ENCODE measurements around the gene DSG2.
"Not testable (repeated sequence)": the region's sequence is repeated elsewhere in the genome, so short reads cannot be mapped to it uniquely, and the experiment has no call there.

DSG2 gene

DNA sequence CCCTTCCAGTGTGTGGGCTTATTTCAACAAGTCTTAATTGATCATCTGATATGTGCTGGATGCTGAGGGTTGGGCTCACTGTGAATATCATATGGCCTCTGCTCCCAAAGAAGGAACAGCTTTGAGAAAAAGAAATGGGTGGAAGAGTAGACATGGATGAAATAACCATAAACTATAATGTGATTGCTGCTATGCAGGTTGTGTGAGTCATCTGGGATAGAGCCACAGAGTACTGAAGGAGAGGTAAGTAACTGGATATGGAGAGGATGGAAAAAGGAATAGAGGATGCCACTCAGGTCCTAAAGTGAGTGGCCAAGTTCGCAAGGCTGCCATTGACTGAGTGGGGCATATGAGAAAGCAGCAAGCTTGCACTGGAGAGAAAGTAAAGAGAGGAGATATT is 8.7 kb upstream of the DSG2 start:
- Histone ChIP-seq H3K9me3 (ENCODE audit: control insufficient read depth, insufficient read depth, low read length) (no peaks in the 10 kb centered on the region), H3K36me3 (ENCODE audit: control insufficient read depth, insufficient read depth, low read length) (no peaks in the 10 kb centered on the region)

DNA sequence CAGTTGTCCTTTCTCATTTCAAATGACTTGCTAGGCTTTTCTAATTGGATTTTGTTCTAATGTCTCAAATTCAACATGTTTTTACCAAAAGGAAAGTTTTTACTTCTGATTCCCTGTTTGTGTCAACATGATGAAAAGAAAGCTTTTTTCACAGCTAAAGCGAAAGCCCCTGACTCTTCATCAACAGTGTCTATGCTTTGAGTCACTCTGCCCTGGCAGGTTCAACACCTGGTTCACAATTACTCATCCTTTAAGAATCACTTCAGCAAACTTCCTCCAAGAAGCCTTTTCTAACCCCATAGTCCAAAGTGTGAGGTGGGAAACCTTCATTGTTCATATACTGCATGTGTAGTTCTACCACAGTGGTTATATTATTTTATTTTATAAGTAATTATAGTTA is 7.6 kb upstream of the DSG2 start:
- Histone ChIP-seq H3K27me3 (ENCODE audit: control insufficient read depth, insufficient read depth, low read length) (no peaks in the 10 kb centered on the region), H3K4me1 (ENCODE audit: control insufficient read depth, insufficient read depth, low read length) (no peaks in the 10 kb centered on the region), H3K36me3 (ENCODE audit: control insufficient read depth, insufficient read depth, low read length) (no peaks in the 10 kb centered on the region), H3K9ac (ENCODE audit: low read depth, low read length) (no peak overlapping the region), H3K9me3 (ENCODE audit: control insufficient read depth, insufficient read depth, low read length) (no peaks in the 10 kb centered on the region), H3K4me3 (ENCODE audit: low read depth, low read length) (no peak overlapping the region)

More for the DNA sequence above, 8.7 kb upstream of the DSG2 start:
- Histone ChIP-seq H3K9ac (ENCODE audit: low read depth, low read length) (no peak overlapping the region), H3K27me3 (ENCODE audit: control insufficient read depth, insufficient read depth, low read length) (no peaks in the 10 kb centered on the region), H3K4me1 (ENCODE audit: control insufficient read depth, insufficient read depth, low read length) (no peaks in the 10 kb centered on the region), H3K4me3 (ENCODE audit: low read depth, low read length) (no peak overlapping the region)

DNA sequence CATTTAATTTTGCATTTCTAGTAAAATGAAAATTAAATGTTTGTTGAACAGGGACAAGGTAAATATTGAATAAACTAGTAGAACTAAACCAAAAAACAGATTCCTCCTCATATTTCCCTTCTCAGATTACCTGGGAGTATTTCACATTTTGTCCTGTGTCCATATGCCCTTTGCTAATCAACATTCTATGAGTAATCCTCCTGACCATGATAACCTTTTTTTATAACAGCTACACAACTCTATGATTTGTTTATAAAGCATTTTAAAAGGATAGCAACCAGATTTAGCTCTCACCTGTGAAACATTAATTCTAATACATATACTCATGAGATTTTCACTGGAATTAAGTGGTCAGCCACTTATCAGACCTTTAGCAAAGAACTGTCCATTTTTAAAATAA is 7.1 kb upstream of the DSG2 start:
- no peaks in the 10 kb centered on the region for H3K27me3 ChIP-seq (ENCODE audit: control insufficient read depth, insufficient read depth, low read length)
- no peak overlapping the region for H3K4me3 ChIP-seq (ENCODE audit: low read depth, low read length)
- no peaks in the 10 kb centered on the region for H3K9me3 ChIP-seq (ENCODE audit: control insufficient read depth, insufficient read depth, low read length)
- H3K9ac ChIP-seq (ENCODE audit: low read depth, low read length), result no peak overlapping the region
- H3K36me3 ChIP-seq (ENCODE audit: control insufficient read depth, insufficient read depth, low read length), result no peaks in the 10 kb centered on the region
- no peaks in the 10 kb centered on the region for H3K4me1 ChIP-seq (ENCODE audit: control insufficient read depth, insufficient read depth, low read length)

- no peaks in the 10 kb centered on the region for H3K9me3 ChIP-seq (ENCODE audit: control insufficient read depth, insufficient read depth, low read length)
- H3K27me3 ChIP-seq (ENCODE audit: control insufficient read depth, insufficient read depth, low read length), result no peaks in the 10 kb centered on the region
- no peaks in the 10 kb centered on the region for H3K4me1 ChIP-seq (ENCODE audit: control insufficient read depth, insufficient read depth, low read length)
- H3K9ac ChIP-seq (ENCODE audit: low read depth, low read length), result no peak overlapping the region
- H3K4me3 ChIP-seq (ENCODE audit: low read depth, low read length), result no peak overlapping the region
- H3K36me3 ChIP-seq (ENCODE audit: control insufficient read depth, insufficient read depth, low read length), result no peaks in the 10 kb centered on the region
Measured at GRCh38 chr18:31491586-31491985, 6.4 kb upstream of the DSG2 start.

- H3K36me3 ChIP-seq (ENCODE audit: control insufficient read depth, insufficient read depth, low read length), result no peaks in the 10 kb centered on the region
- no peaks in the 10 kb centered on the region for H3K4me1 ChIP-seq (ENCODE audit: control insufficient read depth, insufficient read depth, low read length)
- H3K4me3 ChIP-seq (ENCODE audit: low read depth, low read length), result no peak overlapping the region
- H3K9me3 ChIP-seq (ENCODE audit: control insufficient read depth, insufficient read depth, low read length), result no peaks in the 10 kb centered on the region
- H3K27me3 ChIP-seq (ENCODE audit: control insufficient read depth, insufficient read depth, low read length), result peaks cover 3% of the 10 kb centered on the region
- no peak overlapping the region for H3K9ac ChIP-seq (ENCODE audit: low read depth, low read length)
Measured at GRCh38 chr18:31492671-31493070, 5.3 kb upstream of the DSG2 start.

DNA sequence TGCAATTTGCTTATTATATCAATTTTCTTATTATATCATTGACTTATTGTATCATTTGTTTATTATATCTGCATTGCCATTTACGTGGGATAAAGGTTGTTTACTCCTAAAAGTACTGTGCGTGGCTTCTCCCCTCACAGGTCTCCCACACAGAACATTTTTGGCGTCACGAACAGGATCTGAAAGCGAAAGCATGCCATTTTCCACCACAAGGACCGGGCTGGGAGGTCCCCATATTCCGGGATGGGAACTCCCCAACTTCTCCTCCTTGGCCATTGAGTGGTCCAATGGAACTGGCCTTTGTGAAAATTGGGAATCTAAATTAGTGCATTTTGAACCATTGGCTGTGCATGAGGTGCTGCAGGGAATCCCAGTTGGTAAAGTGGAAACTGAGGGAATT is 4.8 kb upstream of the DSG2 start:
- H3K36me3 ChIP-seq (ENCODE audit: control insufficient read depth, insufficient read depth, low read length), result no peaks in the 10 kb centered on the region
- no peak overlapping the region for H3K4me3 ChIP-seq (ENCODE audit: low read depth, low read length)
- no peaks in the 10 kb centered on the region for H3K4me1 ChIP-seq (ENCODE audit: control insufficient read depth, insufficient read depth, low read length)
- H3K9ac ChIP-seq (ENCODE audit: low read depth, low read length), result no peak overlapping the region
- H3K27me3 ChIP-seq (ENCODE audit: control insufficient read depth, insufficient read depth, low read length), result peaks cover 3% of the 10 kb centered on the region
- no peaks in the 10 kb centered on the region for H3K9me3 ChIP-seq (ENCODE audit: control insufficient read depth, insufficient read depth, low read length)

DNA sequence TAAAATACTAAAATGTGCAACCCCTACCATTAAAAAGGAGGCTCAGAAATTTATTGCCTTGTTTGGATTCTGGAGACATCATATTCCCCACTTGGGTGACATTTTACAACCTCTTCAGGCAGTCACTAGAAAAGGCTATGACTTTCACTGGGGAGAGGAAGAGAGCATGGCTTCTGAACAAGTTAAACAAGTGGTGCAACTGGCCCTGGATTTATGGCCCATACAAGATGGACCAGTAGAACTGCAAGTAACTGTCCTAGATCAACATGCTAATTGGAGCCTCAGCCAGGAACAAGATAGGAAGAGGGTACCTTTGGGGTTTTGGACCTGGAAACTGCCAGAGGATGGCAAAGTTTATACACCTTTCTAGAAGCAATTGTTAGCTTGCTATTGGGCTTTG is 4.0 kb upstream of the DSG2 start:
- Histone ChIP-seq H3K9me3 (ENCODE audit: control insufficient read depth, insufficient read depth, low read length) (no peaks in the 10 kb centered on the region), H3K27me3 (ENCODE audit: control insufficient read depth, insufficient read depth, low read length) (peaks cover 3% of the 10 kb centered on the region), H3K4me1 (ENCODE audit: control insufficient read depth, insufficient read depth, low read length) (no peaks in the 10 kb centered on the region), H3K36me3 (ENCODE audit: control insufficient read depth, insufficient read depth, low read length) (no peaks in the 10 kb centered on the region), H3K9ac (ENCODE audit: low read depth, low read length) (no peak overlapping the region), H3K4me3 (ENCODE audit: low read depth, low read length) (no peak overlapping the region)

DNA sequence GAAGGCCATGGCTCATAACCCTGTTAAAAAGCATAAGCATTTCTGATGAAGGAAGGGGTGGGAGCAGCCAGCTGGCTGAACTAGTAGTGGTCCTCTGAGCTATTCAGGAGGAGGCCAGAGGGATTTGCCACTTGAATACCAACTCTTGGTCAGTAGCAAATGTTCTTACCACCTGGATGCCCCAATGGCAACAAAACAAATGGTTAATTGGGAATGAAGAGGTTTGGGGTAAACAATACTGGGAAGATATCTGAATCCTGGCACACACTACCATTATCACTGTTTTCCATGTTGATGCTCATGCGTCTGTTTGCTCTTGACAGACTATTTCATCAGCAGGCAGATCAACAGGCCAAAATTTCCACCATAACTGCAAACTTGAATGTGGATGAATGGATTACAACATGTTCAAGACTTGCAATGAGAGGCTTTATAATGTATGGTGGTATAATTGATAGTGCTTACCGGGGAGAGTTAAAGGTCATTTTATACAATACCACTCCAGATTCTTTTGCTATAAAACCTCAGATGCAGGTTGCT is 3.2 kb upstream of the DSG2 start:
- H3K9ac ChIP-seq (ENCODE audit: low read depth, low read length); H3K27me3 ChIP-seq (ENCODE audit: control insufficient read depth, insufficient read depth, low read length); H3K4me3 ChIP-seq (ENCODE audit: low read depth, low read length); H3K4me1 ChIP-seq (ENCODE audit: control insufficient read depth, insufficient read depth, low read length); H3K36me3 ChIP-seq (ENCODE audit: control insufficient read depth, insufficient read depth, low read length); H3K9me3 ChIP-seq (ENCODE audit: control insufficient read depth, insufficient read depth, low read length): not testable (repeated sequence)

- Histone ChIP-seq H3K27me3 (ENCODE audit: control insufficient read depth, insufficient read depth, low read length) (peaks cover 3% of the 10 kb centered on the region), H3K4me1 (ENCODE audit: control insufficient read depth, insufficient read depth, low read length) (peaks cover 14% of the 10 kb centered on the region), H3K9ac (ENCODE audit: low read depth, low read length) (peak overlapping the region; percentile 57), H3K36me3 (ENCODE audit: control insufficient read depth, insufficient read depth, low read length) (no peaks in the 10 kb centered on the region), H3K4me3 (ENCODE audit: low read depth, low read length) (peak overlapping the region; percentile 60), H3K9me3 (ENCODE audit: control insufficient read depth, insufficient read depth, low read length) (no peaks in the 10 kb centered on the region)
Measured at GRCh38 chr18:31497404-31497835, 557 bp upstream of the DSG2 start.

GRCh38 chr18:31498574-31499524 is 872 bp downstream of the DSG2 start:
- no peaks in the 10 kb centered on the region for H3K9me3 ChIP-seq (ENCODE audit: control insufficient read depth, insufficient read depth, low read length)
- H3K27me3 ChIP-seq (ENCODE audit: control insufficient read depth, insufficient read depth, low read length), result peaks cover 3% of the 10 kb centered on the region
- no peaks in the 10 kb centered on the region for H3K36me3 ChIP-seq (ENCODE audit: control insufficient read depth, insufficient read depth, low read length)
- peak overlapping the region; percentile 79 for H3K4me3 ChIP-seq (ENCODE audit: low read depth, low read length)
- H3K9ac ChIP-seq (ENCODE audit: low read depth, low read length), result peak overlapping the region; percentile 88
- H3K4me1 ChIP-seq (ENCODE audit: control insufficient read depth, insufficient read depth, low read length), result peaks cover 14% of the 10 kb centered on the region

GRCh38 chr18:31500051-31500688 is 2.2 kb downstream of the DSG2 start:
- Histone ChIP-seq H3K4me3 (ENCODE audit: low read depth, low read length) (peak overlapping the region; percentile 3), H3K9ac (ENCODE audit: low read depth, low read length) (no peak overlapping the region), H3K9me3 (ENCODE audit: control insufficient read depth, insufficient read depth, low read length) (no peaks in the 10 kb centered on the region), H3K36me3 (ENCODE audit: control insufficient read depth, insufficient read depth, low read length) (no peaks in the 10 kb centered on the region), H3K27me3 (ENCODE audit: control insufficient read depth, insufficient read depth, low read length) (peaks cover 3% of the 10 kb centered on the region), H3K4me1 (ENCODE audit: control insufficient read depth, insufficient read depth, low read length) (peaks cover 14% of the 10 kb centered on the region)

- H3K36me3 ChIP-seq (ENCODE audit: control insufficient read depth, insufficient read depth, low read length), result no peaks in the 10 kb centered on the region
Measured at GRCh38 chr18:31503011-31503410, 5.0 kb downstream of the DSG2 start.

More at GRCh38 chr18:31503011-31503410, 5.0 kb downstream of the DSG2 start:
- no peaks in the 10 kb centered on the region for H3K27me3 ChIP-seq (ENCODE audit: control insufficient read depth, insufficient read depth, low read length)
- H3K9ac ChIP-seq (ENCODE audit: low read depth, low read length), result no peak overlapping the region
- no peaks in the 10 kb centered on the region for H3K9me3 ChIP-seq (ENCODE audit: control insufficient read depth, insufficient read depth, low read length)
- H3K4me1 ChIP-seq (ENCODE audit: control insufficient read depth, insufficient read depth, low read length), result peaks cover 14% of the 10 kb centered on the region
- no peak overlapping the region for H3K4me3 ChIP-seq (ENCODE audit: low read depth, low read length)
